GM23338 (cell line): Measurements from ENCODE around the gene IL1RAPL2. TPM values are rescaled to one million over a fixed set of nuclear protein-coding genes. Genes with fewer than 3 reads are reported as not detected.

Experiments used
- ATAC-seq: fragments of 200-7000 bp; cut with Tn5 transposase; 3 replicates; pipeline ENCODE4 v1.9.1; 2020
- DNase-seq: peaks from one replicate; pipeline ENCODE4 v3.0.0-alpha.2; 2015; ENCODE audit warnings: low spot score
- H2AFZ ChIP-seq: fragments of 200-600 bp; sonication (generic); 2 replicates; pipeline ENCODE4 v1.8.0; 2016; ENCODE audit warnings: antibody characterized with exemption, mild to moderate bottlenecking, moderate library complexity
- H3F3A ChIP-seq: fragments of 200-600 bp; sonication (generic); replicated peaks from 2 replicates; pipeline ENCODE4 v1.8.0; 2017; ENCODE audit warnings: antibody characterized with exemption, mixed run types, low read depth
- H3K27ac ChIP-seq: fragments of 200-600 bp; sonication (generic); 2 replicates; pipeline ENCODE4 v1.6.1; 2016; ENCODE audit warnings: low read depth
- H3K27me3 ChIP-seq: fragments of 200-600 bp; sonication (generic); 2 replicates; pipeline ENCODE4 v1.8.0; 2016; ENCODE audit warnings: mild to moderate bottlenecking, mixed run types, moderate library complexity; ENCODE audit not compliant: insufficient read depth
- H3K36me3 ChIP-seq: fragments of 200-600 bp; sonication (generic); 2 replicates; pipeline ENCODE4 v1.8.0; 2016; ENCODE audit warnings: mild to moderate bottlenecking; ENCODE audit not compliant: insufficient read depth
- H3K4me1 ChIP-seq: fragments of 200-600 bp; sonication (generic); 2 replicates; pipeline ENCODE4 v1.8.0; 2016; ENCODE audit warnings: mild to moderate bottlenecking, moderate library complexity; ENCODE audit not compliant: insufficient read depth
- H3K4me2 ChIP-seq: fragments of 200-600 bp; sonication (generic); 2 replicates; pipeline ENCODE4 v1.7.1; 2017; ENCODE audit warnings: mixed run types
- H3K4me3 ChIP-seq: fragments of 200-600 bp; sonication (generic); 2 replicates; pipeline ENCODE4 v1.6.1; 2016; ENCODE audit warnings: mixed run types
- H3K79me2 ChIP-seq: fragments of 200-600 bp; sonication (generic); replicated peaks from 2 replicates; pipeline ENCODE4 v1.8.0; 2017; ENCODE audit warnings: mild to moderate bottlenecking; ENCODE audit not compliant: insufficient read depth
- H3K9me2 ChIP-seq: fragments of 200-600 bp; sonication (generic); 2 replicates; pipeline ENCODE4 v1.8.0; 2017; ENCODE audit not compliant: insufficient read depth
- H4K20me1 ChIP-seq: fragments of 200-600 bp; sonication (generic); replicated peaks from 2 replicates; pipeline ENCODE4 v1.8.0; 2017; ENCODE audit warnings: mild to moderate bottlenecking; ENCODE audit not compliant: insufficient read depth
- H3K27ac Mint-ChIP-seq: 2 replicates; pipeline ENCODE4 v1.8.0; 2020; ENCODE audit warnings: inconsistent platforms, mild to moderate bottlenecking, moderate library complexity, mixed read lengths
- H3K27me3 Mint-ChIP-seq: 3 replicates; pipeline ENCODE4 v1.8.0; 2022; ENCODE audit warnings: low read depth, mild to moderate bottlenecking, moderate library complexity, mixed read lengths, inconsistent platforms; ENCODE audit not compliant: insufficient read depth, poor library complexity
- H3K36me3 Mint-ChIP-seq: 3 replicates; pipeline ENCODE4 v1.8.0; 2021; ENCODE audit warnings: low read depth, mild to moderate bottlenecking, inconsistent platforms, moderate library complexity, mixed read lengths
- H3K4me1 Mint-ChIP-seq: 3 replicates; pipeline ENCODE4 v1.8.0; 2020; ENCODE audit warnings: mild to moderate bottlenecking, inconsistent platforms, mixed read lengths
- H3K4me3 Mint-ChIP-seq: 3 replicates; pipeline ENCODE4 v1.8.0; 2021; ENCODE audit warnings: moderate library complexity, mild to moderate bottlenecking, inconsistent platforms, mixed read lengths
- H3K9me3 Mint-ChIP-seq: 3 replicates; pipeline ENCODE4 v1.8.0; 2020; ENCODE audit warnings: moderate library complexity, mild to moderate bottlenecking, inconsistent platforms, mixed read lengths
- ETS1 ChIP-seq: IDR thresholded peaks from 2 replicates; pipeline ENCODE4 v1.6.1; 2016; ENCODE audit warnings: antibody characterized with exemption
- EZH2phosphoT487 ChIP-seq: fragments of 200-600 bp; sonication (generic); IDR thresholded peaks from one replicate; pipeline ENCODE4 v1.8.1; 2018; ENCODE audit warnings: antibody characterized with exemption; ENCODE audit not compliant: unreplicated experiment
- POLR2AphosphoS5 ChIP-seq: IDR thresholded peaks from 2 replicates; pipeline ENCODE4 v1.6.1; 2016; ENCODE audit warnings: antibody characterized with exemption, low read depth
- REST ChIP-seq: IDR thresholded peaks from one replicate; pipeline ENCODE4 v1.6.1; 2018; ENCODE audit warnings: antibody characterized with exemption; ENCODE audit not compliant: unreplicated experiment
- STAT1 ChIP-seq: IDR thresholded peaks from one replicate; pipeline ENCODE4 v1.6.1; 2016; ENCODE audit warnings: antibody characterized with exemption; ENCODE audit not compliant: unreplicated experiment
- ZNF114 ChIP-seq: fragments of 250-450 bp; sonication (Bioruptor Pico); IDR thresholded peaks from 2 replicates; pipeline ENCODE4 v1.5.0; 2020; ENCODE audit warnings: mild to moderate bottlenecking, moderate library complexity
- ZNF462 ChIP-seq: fragments of 250-450 bp; sonication (Bioruptor Pico); IDR thresholded peaks from 2 replicates; pipeline ENCODE4 v1.5.0; 2020; ENCODE audit warnings: mild to moderate bottlenecking, moderate library complexity
- polyA plus RNA-seq: library from polyadenylated mRNA; unstranded; fragments of >200 nt; fragmentation: Nextera tagmentation; extraction: Ambion mirVana; gene quantifications from 2 replicates; pipeline ENCODE4 v1.2.1, GENCODE V29; 2016
- total RNA-seq: library from RNA; depleted of rRNA; stranded (reverse); fragments of >200 nt; shearing (Covaris generic); gene quantifications from 2 replicates; pipeline ENCODE4 v1.2.3, GENCODE V29; 2014

Gene IL1RAPL2
- total and polyA plus RNA-seq, 2 experiments from 2014 or later, result 0.80 to 0.94 TPM

- no peak overlapping the region for H2AFZ ChIP-seq
- no peak overlapping the region for H3K27ac ChIP-seq
- peaks cover 5% of the 10 kb centered on the region; the same call in 2 of the 3 replicates for H3K36me3 Mint-ChIP-seq
- H3K4me3 Mint-ChIP-seq, result no peak overlapping the region
- no peaks in the 10 kb centered on the region for H3K4me1 ChIP-seq
- no peak for ATAC-seq
- peaks cover 2% of the 10 kb centered on the region for H3K27me3 Mint-ChIP-seq
- H3K9me2 ChIP-seq, result no peaks in the 10 kb centered on the region
- no peaks in the 10 kb centered on the region for H4K20me1 ChIP-seq
- H3F3A ChIP-seq, result no peaks in the 10 kb centered on the region
- H3K79me2 ChIP-seq, result no peaks in the 10 kb centered on the region
- no peaks in the 10 kb centered on the region for H3K27me3 ChIP-seq
- no peak overlapping the region for H3K27ac Mint-ChIP-seq
- H3K36me3 ChIP-seq, result no peaks in the 10 kb centered on the region
- peaks cover 14% of the 10 kb centered on the region; the same call in 2 of the 3 replicates for H3K4me1 Mint-ChIP-seq
- H3K9me3 Mint-ChIP-seq, result peaks cover 13% of the 10 kb centered on the region
- H3K4me3 ChIP-seq, result no peak overlapping the region
- TF ChIP-seq ETS1 (no peak), REST (no peak), STAT1 (no peak)
- DNase-seq, result no peak
- no peak overlapping the region for H3K4me2 ChIP-seq
Measured at GRCh38 chrX:105050921-105051320, 484.9 kb downstream of the IL1RAPL2 start.

GRCh38 chrX:105051364-105051763 is 485.4 kb downstream of the IL1RAPL2 start:
- no peaks in the 10 kb centered on the region for H3F3A ChIP-seq
- Mint-ChIP-seq H3K27me3 (peaks cover 2% of the 10 kb centered on the region), H3K9me3 (peaks cover 13% of the 10 kb centered on the region), H3K36me3 (peaks cover 5% of the 10 kb centered on the region; the same call in 2 of the 3 replicates), H3K4me1 (peaks cover 14% of the 10 kb centered on the region; the same call in 2 of the 3 replicates), H3K4me3 (no peak overlapping the region), H3K27ac (no peak overlapping the region)
- H3K36me3 ChIP-seq, result no peaks in the 10 kb centered on the region
- no peak overlapping the region for H2AFZ ChIP-seq
- DNase-seq (no peak), ATAC-seq (no peak)
- H3K27ac ChIP-seq, result no peak overlapping the region
- H3K4me3 ChIP-seq, result no peak overlapping the region
- H3K27me3 ChIP-seq, result no peaks in the 10 kb centered on the region
- no peaks in the 10 kb centered on the region for H3K4me1 ChIP-seq
- H3K79me2 ChIP-seq, result no peaks in the 10 kb centered on the region
- H3K4me2 ChIP-seq, result no peak overlapping the region
- H4K20me1 ChIP-seq, result no peaks in the 10 kb centered on the region
- H3K9me2 ChIP-seq, result no peaks in the 10 kb centered on the region
- TF ChIP-seq EZH2phosphoT487 (no peak), ZNF114 (CRISPR knock-in tag) (no peak), POLR2AphosphoS5 (no peak), REST (no peak), ZNF462 (no peak)
